OCI-LY1 (cell line): Measurements from ENCODE around the gene FNBP1.

Experiments used
- H2AFZ ChIP-seq: fragments of 200-600 bp; sonication (generic), shearing (Covaris generic); 2 replicates; pipeline ENCODE4 v1.6.0; 2014; ENCODE audit warnings: antibody characterized with exemption, mild to moderate bottlenecking, low read length
- H3F3A ChIP-seq: fragments of 200-600 bp; sonication (generic), shearing (Covaris generic); 2 replicates; pipeline ENCODE4 v1.6.0; 2014; ENCODE audit warnings: mild to moderate bottlenecking, antibody characterized with exemption, low read length, moderate library complexity; ENCODE audit not compliant: insufficient read depth
- H3K27ac ChIP-seq: fragments of 200-600 bp; sonication (generic); 2 replicates; pipeline ENCODE4 v1.5.1; 2014; ENCODE audit warnings: low read length, mixed run types, mild to moderate bottlenecking, low read depth; ENCODE audit not compliant: poor library complexity, severe bottlenecking
- H3K27me3 ChIP-seq: fragments of 200-600 bp; sonication (generic); 2 replicates; pipeline ENCODE4 v1.6.0; 2014; ENCODE audit warnings: antibody characterized with exemption, mild to moderate bottlenecking, low read length, moderate library complexity; ENCODE audit not compliant: insufficient read depth
- H3K36me3 ChIP-seq: fragments of 200-600 bp; sonication (generic); 2 replicates; pipeline ENCODE4 v1.6.1; 2014; ENCODE audit warnings: mild to moderate bottlenecking, antibody characterized with exemption, low read length, moderate library complexity, mixed read lengths; ENCODE audit not compliant: insufficient read depth
- H3K4me1 ChIP-seq: fragments of 200-600 bp; sonication (generic); 2 replicates; pipeline ENCODE4 v1.5.1; 2014; ENCODE audit warnings: mild to moderate bottlenecking, low read length, moderate library complexity; ENCODE audit not compliant: insufficient read depth, severe bottlenecking
- H3K4me2 ChIP-seq: fragments of 200-600 bp; sonication (generic), shearing (Covaris generic); 2 replicates; pipeline ENCODE4 v1.6.1; 2014; ENCODE audit warnings: low read length
- H3K4me3 ChIP-seq: fragments of 200-600 bp; sonication (generic); 2 replicates; pipeline ENCODE4 v1.5.1; 2014; ENCODE audit warnings: low read length, low read depth, mild to moderate bottlenecking, mixed read lengths; ENCODE audit not compliant: poor library complexity, severe bottlenecking
- H3K79me2 ChIP-seq: fragments of 200-600 bp; shearing (Covaris generic); 2 replicates; pipeline ENCODE4 v1.6.1; 2016; ENCODE audit warnings: mixed run types, low read length, mixed read lengths; ENCODE audit not compliant: insufficient read depth
- H3K9ac ChIP-seq: fragments of 200-600 bp; sonication (generic), shearing (Covaris generic); 2 replicates; pipeline ENCODE4 v1.6.1; 2014; ENCODE audit warnings: mild to moderate bottlenecking, low read length, mixed read lengths
- H3K9me2 ChIP-seq: fragments of 200-600 bp; sonication (generic), shearing (Covaris generic); 2 replicates; pipeline ENCODE4 v1.6.1; 2014; ENCODE audit warnings: low read depth, mild to moderate bottlenecking, low read length, mixed read lengths
- H3K9me3 ChIP-seq: fragments of 200-600 bp; shearing (Covaris generic); 2 replicates; pipeline ENCODE4 v1.6.1; 2014; ENCODE audit warnings: low read length, mixed read lengths
- H4K20me1 ChIP-seq: fragments of 200-600 bp; sonication (generic), shearing (Covaris generic); 2 replicates; pipeline ENCODE4 v1.6.0; 2016; ENCODE audit warnings: mild to moderate bottlenecking, low read length; ENCODE audit not compliant: insufficient read depth
- CTCF ChIP-seq: fragments of 200-600 bp; sonication (generic), shearing (Covaris generic); IDR thresholded peaks from 2 replicates; pipeline ENCODE4 v1.5.1; 2017; ENCODE audit warnings: mild to moderate bottlenecking, antibody characterized with exemption, low read length, moderate library complexity, mixed read lengths
- EZH2 ChIP-seq: fragments of 200-600 bp; sonication (generic), shearing (Covaris generic); IDR thresholded peaks from 2 replicates; pipeline ENCODE4 v1.8.0; 2017; ENCODE audit warnings: borderline replicate concordance, mixed run types, mild to moderate bottlenecking, antibody characterized with exemption, low read length, moderate library complexity, mixed read lengths

The FNBP1 gene

GRCh38 chr9:130026583-130027340, 16.2 kb downstream of the FNBP1 start:
- H3K79me2 ChIP-seq = no peaks in the 10 kb centered on the region
- H3K9me2 ChIP-seq = no peaks in the 10 kb centered on the region
- H2AFZ ChIP-seq = no peak overlapping the region
- H3K4me3 ChIP-seq = no peak overlapping the region
- TF ChIP-seq EZH2 (no peak), CTCF (no peak)
- H3K36me3 ChIP-seq = no peaks in the 10 kb centered on the region
- H3F3A ChIP-seq = no peaks in the 10 kb centered on the region
- no peaks in the 10 kb centered on the region for H3K4me1 ChIP-seq
- no peaks in the 10 kb centered on the region for H4K20me1 ChIP-seq
- no peaks in the 10 kb centered on the region for H3K27me3 ChIP-seq
- H3K4me2 ChIP-seq = no peak overlapping the region
- no peak overlapping the region for H3K27ac ChIP-seq
- no peaks in the 10 kb centered on the region for H3K9me3 ChIP-seq
- H3K9ac ChIP-seq = no peak overlapping the region

GRCh38 chr9:130024597-130024994, 18.4 kb downstream of the FNBP1 start:
- Histone ChIP-seq H4K20me1 (no peaks in the 10 kb centered on the region), H3K79me2 (no peaks in the 10 kb centered on the region), H3K27ac (no peak overlapping the region), H2AFZ (no peak overlapping the region), H3K9me2 (no peaks in the 10 kb centered on the region), H3F3A (no peaks in the 10 kb centered on the region), H3K9me3 (no peaks in the 10 kb centered on the region), H3K4me1 (no peaks in the 10 kb centered on the region), H3K4me2 (no peak overlapping the region), H3K27me3 (no peaks in the 10 kb centered on the region; the same call in 1 of the 2 replicates), H3K9ac (no peak overlapping the region), H3K36me3 (no peaks in the 10 kb centered on the region), H3K4me3 (no peak overlapping the region)
- TF ChIP-seq EZH2 (no peak), CTCF (no peak)

GRCh38 chr9:130023994-130024596, 18.9 kb downstream of the FNBP1 start:
- H3K9ac ChIP-seq = no peak overlapping the region
- no peak overlapping the region for H2AFZ ChIP-seq
- H3K9me2 ChIP-seq = no peaks in the 10 kb centered on the region
- H3K27ac ChIP-seq = no peak overlapping the region
- no peak overlapping the region for H3K4me2 ChIP-seq
- H3K36me3 ChIP-seq = no peaks in the 10 kb centered on the region
- no peak overlapping the region for H3K4me3 ChIP-seq
- TF ChIP-seq EZH2 (no peak), CTCF (no peak)
- no peaks in the 10 kb centered on the region for H4K20me1 ChIP-seq
- H3K4me1 ChIP-seq = no peaks in the 10 kb centered on the region
- H3K9me3 ChIP-seq = no peaks in the 10 kb centered on the region
- H3F3A ChIP-seq = no peaks in the 10 kb centered on the region
- H3K79me2 ChIP-seq = no peaks in the 10 kb centered on the region
- no peaks in the 10 kb centered on the region; the same call in 1 of the 2 replicates for H3K27me3 ChIP-seq
